ENCODE data around the gene GAGE1.

- TF ChIP-seq POLR2A (IDR thresholded peaks at IDR 0.05; ENCODE audit: low read length) = no peak
- TF ChIP-seq GATA1 (IDR thresholded peaks at IDR 0.05; ENCODE audit: low read depth, low read length) = no peak
These were observed 19.8 kb downstream of the GAGE1 start for GRCh38 chrX:49618574-49618973.
